Measurements from ENCODE around the gene AZI2. TPM values are rescaled to one million over a fixed set of nuclear protein-coding genes. Genes with fewer than 3 reads are reported as not detected.

The AZI2 gene
- total and polyA plus RNA-seq, 10 of the 15 experiments (the other 5 are each of a cell fraction or from before 2014, with no cell fraction given), result 19.9 to 91.7 (median 35.5) TPM

DNA sequence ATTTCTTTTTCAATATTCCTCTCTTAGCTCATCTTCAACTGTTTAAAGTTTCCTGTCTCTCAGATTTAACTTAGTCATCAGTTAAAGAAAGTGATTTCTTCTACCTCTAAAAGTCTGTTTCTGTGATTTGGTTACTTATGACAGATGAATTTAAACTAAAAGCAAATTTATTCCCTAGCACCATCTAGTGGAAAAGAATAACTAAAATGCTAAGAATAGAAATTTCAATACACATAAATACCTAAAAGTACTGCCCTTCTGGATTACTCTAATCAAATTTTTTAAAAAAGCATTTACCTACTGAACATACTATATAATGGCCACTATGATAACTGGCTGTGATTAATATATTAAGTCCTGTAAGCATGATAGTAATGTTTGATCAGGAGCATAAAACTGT, 14.1 kb downstream of the AZI2 start:
- FAIRE-seq, result no peak
- no peaks in the 10 kb centered on the region for H3K79me2 ChIP-seq (ENCODE audit: control insufficient read depth, insufficient read depth, low read length)
- H2AFZ ChIP-seq (ENCODE audit: control insufficient read depth, low read depth, low read length), result no peak overlapping the region
- H3K27ac ChIP-seq (ENCODE audit: control insufficient read depth, insufficient read depth), result no peak overlapping the region
- POLR2A ChIA-PET, result no interaction called here
- H3K4me2 ChIP-seq (ENCODE audit: control insufficient read depth, insufficient read depth), result no peak overlapping the region
- RAD21 ChIA-PET (ENCODE audit: unreplicated experiment), result interaction anchor here (2.6 kb wide), 1 partner anchor 623 kb away, joined by 6 read pairs; no protein-coding TSS in a partner anchor
- BruUV-seq (replicated peaks), result no TSS peak
- intact Hi-C loops (cut with micrococcal nuclease; ENCODE audit: unreplicated experiment) (no loop called here), in situ Hi-C loops (cut with MboI) (loop anchor here (5.0 to 25.0 kb wide), 3 partner anchors 622 to 1197 kb away; no protein-coding TSS in a partner anchor)
- SMC1A ChIA-PET (ENCODE audit: uncharacterized antibody, unreplicated experiment), result interaction anchor here (0.7 to 6.3 kb wide), 7 partner anchors 10 to 1027 kb away, joined by 3 to 37 read pairs (median 4); no protein-coding TSS in a partner anchor
- no peaks in the 10 kb centered on the region for H4K20me1 ChIP-seq (ENCODE audit: control insufficient read depth, insufficient read depth)
- TF ChIP-seq TCF3 (IDR thresholded peaks at IDR 0.05; ENCODE audit: borderline replicate concordance, insufficient read depth, low read depth, low read length) (no peak), TAF1 (IDR thresholded peaks at IDR 0.05; ENCODE audit: borderline replicate concordance, low read depth, low read length) (no peak), CBX3 (IDR thresholded peaks at IDR 0.05; ENCODE audit: borderline replicate concordance, low read depth) (no peak), ZNF274 (IDR thresholded peaks at IDR 0.05; ENCODE audit: insufficient read depth, insufficient read length) (no peak), SMC3 (IDR thresholded peaks at IDR 0.05; ENCODE audit: borderline replicate concordance, low read length) (no peak), RBBP5 (conservative IDR thresholded peaks at IDR 0.05) (no peak), JUNB (IDR thresholded peaks at IDR 0.05) (no peak)
- ATAC-seq, result peak; percentile 37; the same call in 2 of the 3 replicates
- H3K36me3 ChIP-seq (ENCODE audit: control insufficient read depth in 2 of 2, insufficient read depth in 2 of 2, low read length in 1 of 2), result peaks cover 0 to 5% of the 10 kb centered on the region in 2 experiments; a peak in 3 of 4 replicates
- no peaks in the 10 kb centered on the region for H3K27me3 ChIP-seq (replicated peaks in 1 of 2; ENCODE audit: control insufficient read depth in 2 of 2, insufficient read depth in 2 of 2, low read length in 1 of 2)
- CTCF ChIA-PET, result interaction anchor here (0.8 to 8.0 kb wide), 8 partner anchors 7 to 882 kb away, joined by 3 to 60 read pairs (median 9); partner anchors contain the start of genes AZI2, EOMES and ZCWPW2
- no peaks in the 10 kb centered on the region for H3K9me3 ChIP-seq (replicated peaks; ENCODE audit: control insufficient read depth, insufficient read depth, low read length)
- no peak overlapping the region for H3K9ac ChIP-seq (ENCODE audit: control insufficient read depth, insufficient read depth, low read length)
- H3K4me3 ChIP-seq, result no peak overlapping the region
- DNase-seq (ENCODE audit: low read depth, low spot score), result no peak
- H3K4me1 ChIP-seq (ENCODE audit: control insufficient read depth, insufficient read depth, low read length), result no peaks in the 10 kb centered on the region

All from GM12878 (cell line).